Daoy (cell line): ENCODE results near the gene LZTR1. TPM values are rescaled to one million over a fixed set of nuclear protein-coding genes. Genes with fewer than 3 reads are reported as not detected.

ENCODE experiments used
- DNase-seq: peaks from one replicate; pipeline ENCODE4 v3.0.0-alpha.2; 2015; ENCODE audit warnings: low read depth
- total RNA-seq: library from RNA; depleted of rRNA; stranded (reverse); fragments of >200 nt; shearing (Covaris generic); gene quantifications from 2 replicates; pipeline ENCODE4 v1.2.3, GENCODE V29; 2014

LZTR1 gene
- total RNA-seq, 1 experiment from 2014 or later: 22.9 TPM

DNA sequence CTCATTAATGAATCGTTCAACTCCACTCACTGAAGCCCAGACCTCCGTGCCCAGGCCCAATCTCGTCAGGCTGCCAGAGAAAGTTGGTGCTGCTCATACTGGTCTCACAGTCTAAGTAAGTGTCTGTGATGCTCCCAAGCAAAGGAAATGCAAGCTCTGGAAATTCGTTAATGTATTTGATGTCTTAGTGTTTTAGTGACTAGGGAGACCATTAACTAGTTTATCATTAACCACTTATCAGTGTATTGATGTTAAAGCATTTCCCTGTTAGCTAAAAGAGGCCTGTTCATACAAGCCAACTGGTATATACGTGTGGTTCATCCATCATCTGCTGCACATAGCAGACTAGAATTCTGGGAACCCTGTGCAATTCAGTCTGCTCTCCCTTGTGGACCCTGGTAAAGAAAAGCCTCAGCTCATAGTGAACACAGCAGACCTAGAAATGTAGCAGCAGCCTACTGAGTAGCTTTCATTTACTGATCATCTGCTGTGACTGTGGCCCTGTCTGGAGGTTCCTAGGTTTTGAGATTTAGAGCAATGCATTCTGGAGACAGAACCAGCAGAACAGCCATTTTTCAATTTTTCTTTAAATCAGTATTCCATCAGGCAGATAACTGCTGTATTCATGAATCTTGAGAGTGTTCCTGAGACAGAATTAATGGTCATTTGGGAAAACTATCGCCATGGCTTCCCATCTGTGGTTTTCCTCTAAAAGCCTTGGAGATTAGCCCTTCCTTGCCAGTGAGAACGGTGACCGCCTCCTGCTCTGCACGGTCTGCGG lies 30.8 kb upstream of the LZTR1 start:
- no peak for DNase-seq

- no peak for DNase-seq
These were observed 30.1 kb upstream of the LZTR1 start for GRCh38 chr22:20951932-20952380.

DNA sequence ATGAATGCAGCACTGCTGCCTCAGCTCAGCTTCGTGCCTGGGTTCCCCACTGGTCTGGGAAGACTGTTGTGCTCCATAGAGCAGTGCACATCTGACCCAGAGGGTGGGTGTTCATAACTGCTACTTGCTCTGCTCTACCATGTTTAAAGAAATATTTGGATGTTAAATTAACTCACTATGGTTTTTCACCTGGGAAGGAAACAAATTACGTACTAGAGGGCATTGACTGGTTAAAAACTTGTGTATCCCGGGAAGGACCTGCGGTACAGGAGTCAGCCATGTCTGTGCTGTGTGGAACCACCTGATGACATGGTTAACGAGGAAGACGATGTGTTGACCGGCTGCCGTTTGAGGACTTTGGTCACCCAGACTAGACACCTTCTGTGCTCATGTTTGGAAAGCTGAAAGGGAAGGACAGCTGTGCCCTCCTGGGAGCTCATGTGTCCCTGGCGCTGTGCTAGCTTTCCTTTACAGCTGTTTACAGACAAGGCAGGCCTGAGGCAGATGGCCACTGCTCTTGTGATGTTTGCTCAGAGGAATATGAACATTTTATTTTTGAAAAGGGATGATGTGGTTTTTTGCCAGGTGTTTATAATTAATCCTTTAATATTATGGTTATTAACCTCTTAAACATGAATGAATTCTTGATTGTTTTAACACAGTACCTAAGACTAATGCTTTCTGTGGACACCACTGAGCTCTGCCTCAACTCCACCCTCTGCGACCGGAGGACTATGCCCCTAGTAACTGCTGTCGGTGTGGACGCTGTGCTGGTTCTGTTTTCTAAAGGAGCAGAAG lies 29.4 kb upstream of the LZTR1 start:
- DNase-seq: no peak

DNA sequence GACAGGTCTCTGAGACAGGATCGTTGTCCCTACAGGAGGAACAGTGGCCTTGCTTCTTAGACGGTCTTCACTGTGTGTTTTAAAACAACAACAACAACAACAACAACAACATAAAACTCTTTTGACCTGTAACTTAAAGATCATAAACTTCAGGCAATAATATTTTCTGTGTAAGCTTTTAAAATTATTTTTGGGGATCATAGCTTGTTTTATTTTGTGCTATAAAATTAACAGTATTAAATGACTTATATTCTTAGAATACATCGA lies 28.8 kb upstream of the LZTR1 start:
- DNase-seq: no peak

GRCh38 chr22:20953668-20954500 lies 28.2 kb upstream of the LZTR1 start:
- DNase-seq: no peak

- no peak for DNase-seq
These were observed 26.5 kb upstream of the LZTR1 start for GRCh38 chr22:20955548-20955947.

GRCh38 chr22:20956258-20957101 lies 25.6 kb upstream of the LZTR1 start:
- peak; percentile 41 for DNase-seq

DNA sequence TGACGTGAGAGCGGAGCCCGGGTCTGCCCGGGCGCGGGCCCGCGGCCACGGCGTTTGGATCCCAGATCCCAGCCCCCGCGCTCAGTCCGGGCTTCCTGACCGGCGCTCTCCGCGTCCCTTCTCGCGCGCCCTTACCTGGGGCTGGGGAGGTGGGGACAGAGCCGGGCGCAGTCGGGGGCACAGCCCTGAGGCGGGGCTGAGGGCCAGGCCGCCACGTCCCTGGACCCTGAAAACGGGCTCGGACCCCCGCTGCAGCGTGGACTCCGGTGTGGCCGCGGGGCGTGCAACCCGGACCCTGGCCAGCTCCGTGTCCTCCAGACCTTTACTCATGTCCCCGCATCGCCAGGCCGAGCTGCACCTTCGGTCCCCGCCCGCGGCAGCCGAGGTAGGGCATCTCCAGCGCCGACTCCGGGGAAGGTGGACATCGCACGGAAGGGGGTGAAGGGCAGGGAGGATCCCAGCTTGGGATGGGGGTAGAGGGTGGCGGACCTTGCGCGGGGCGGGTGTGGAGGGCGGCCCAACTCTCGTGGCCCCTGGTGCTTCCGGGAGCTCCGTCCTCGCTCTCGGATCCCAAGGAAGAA lies 24.9 kb upstream of the LZTR1 start:
- no peak for DNase-seq

- DNase-seq: no peak
These were observed 24.2 kb upstream of the LZTR1 start for GRCh38 chr22:20957683-20958431.

DNA sequence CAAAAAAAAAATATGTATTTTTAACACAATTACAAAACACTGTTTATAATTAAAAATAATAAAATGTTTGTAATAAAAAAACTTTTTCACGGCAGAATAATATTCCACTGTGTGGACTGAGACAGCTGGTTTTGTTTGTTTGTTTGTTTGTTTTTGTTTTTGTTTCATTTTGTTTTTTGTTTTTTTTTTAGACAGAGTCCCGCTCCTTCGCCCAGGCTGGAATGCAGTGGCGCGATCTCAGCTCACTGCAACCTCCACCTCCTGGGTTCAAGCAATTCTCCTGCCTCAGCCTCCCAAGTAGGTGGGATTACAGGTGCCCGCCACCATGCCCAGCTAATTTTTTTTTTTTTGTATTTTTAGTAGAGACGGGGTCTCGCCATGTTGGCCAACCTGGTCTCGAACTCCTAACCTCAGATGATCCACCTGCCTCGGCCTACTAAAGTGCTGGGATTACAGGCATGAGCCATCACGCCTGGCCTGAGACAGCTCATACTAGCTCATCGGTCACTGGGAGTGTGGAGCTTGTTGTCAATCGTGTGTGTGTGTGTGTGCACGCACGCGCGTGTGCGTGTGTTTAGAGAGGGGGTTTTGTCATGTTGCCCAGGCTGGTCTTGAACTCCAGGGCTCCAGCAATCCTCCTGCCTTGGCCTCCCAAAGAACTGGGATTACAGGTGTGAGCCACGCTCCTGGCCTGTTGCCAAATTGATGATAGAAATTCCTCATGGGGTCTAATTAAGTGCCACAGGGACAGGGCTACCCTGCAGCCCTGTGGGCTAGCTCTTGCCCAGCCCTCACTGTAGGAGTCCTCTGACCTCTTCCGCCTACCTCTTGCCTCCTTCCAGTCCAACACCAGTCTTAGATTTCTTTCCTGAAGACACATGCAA lies 22.3 kb upstream of the LZTR1 start:
- DNase-seq: no peak

GRCh38 chr22:20960609-20961008 lies 21.5 kb upstream of the LZTR1 start:
- DNase-seq: no peak

DNA sequence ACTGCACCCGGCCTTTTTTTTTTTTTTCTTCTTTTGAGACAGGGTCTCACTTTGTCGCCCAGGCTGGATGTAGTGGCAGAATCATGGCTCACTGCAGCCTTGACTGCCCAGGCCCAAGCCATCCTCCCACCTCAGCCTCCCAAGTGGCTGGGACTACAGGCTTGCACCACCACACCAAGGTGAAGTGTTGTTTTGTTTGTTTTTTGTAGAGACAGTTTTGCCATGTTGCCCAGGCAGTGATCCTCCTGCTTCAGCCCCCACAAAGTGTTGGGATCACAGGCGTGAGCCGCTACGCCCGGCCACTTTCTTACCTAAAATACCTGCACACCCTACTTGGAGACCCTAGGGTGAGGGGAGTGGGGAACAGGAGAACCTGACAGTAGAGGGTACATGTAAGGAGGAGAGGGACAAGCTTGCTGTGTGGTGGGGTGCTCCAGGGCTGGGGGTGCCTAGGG lies 19.6 kb upstream of the LZTR1 start:
- no peak for DNase-seq

DNA sequence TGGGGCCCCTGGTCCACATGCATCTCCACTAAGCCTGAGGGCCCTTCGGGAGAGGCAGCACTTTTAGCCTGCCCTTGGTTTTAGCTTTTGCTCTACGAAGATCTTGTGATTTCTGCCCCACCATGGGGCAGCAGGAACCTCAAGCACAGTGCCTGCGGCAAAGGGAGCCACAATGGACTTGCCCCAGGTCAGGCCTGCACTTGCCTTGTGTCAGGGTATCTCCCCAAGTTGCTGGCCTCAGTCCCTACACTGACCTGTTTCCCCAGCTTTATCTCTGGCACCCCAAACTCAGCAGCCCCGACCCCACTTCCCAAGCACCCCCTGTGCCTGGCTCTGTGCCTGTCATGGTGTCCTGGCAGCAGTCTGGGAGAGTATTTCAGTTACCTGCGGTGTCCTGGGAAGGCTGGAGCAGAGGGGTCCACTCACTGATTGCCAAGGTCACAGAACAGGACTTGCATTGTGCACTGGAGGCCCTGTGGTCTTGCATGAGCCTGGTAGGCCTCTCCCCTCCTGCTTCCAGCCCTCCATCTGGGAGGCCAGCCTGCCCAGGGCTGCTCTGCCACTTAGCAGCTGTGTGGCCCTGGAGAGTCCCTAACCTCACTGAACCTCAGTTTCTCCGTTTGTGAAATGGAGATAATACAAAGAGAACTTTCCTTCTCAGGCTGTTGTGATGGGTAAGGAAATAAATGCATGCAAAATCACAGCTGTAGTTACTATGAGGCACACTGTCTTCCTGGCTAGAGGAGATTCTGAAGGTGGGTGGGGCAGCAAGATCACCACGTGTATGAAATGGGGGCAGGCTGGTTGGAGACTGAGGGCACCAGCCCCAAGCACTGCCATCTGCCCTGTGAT lies 18.7 kb upstream of the LZTR1 start:
- DNase-seq: no peak

DNA sequence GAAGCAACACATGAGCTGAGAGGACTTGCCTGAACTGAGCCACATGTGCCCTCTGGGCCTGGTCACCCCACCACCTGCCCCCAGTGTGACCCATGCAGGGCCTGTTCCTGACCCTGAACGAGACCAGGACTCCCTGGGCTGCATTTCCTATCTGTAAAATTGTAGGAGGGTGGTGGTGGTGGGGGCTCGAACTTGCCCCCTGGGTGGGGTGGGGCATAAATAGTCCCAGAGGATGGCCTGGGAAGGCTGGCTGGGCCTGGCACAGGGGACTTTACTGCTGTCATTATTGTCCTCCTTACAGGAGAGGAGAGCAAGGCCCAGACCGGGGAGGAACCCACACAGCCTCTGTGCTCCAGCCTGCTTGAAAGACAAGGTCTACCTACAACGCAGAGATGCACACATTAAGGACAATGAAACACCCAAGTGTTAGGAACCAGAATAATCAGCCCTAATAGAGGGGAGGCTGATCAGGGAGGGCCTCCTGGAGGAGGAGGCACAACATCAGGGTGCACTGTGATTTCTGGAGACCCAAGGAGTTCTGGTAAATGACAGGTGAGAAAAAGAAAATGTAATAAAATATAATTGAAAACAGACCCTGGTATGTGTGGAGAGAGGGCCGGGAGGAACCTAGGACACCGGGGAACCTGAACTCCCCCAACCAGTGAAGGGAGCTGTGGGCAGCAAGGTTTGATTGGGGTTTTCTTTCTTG lies 17.9 kb upstream of the LZTR1 start:
- no peak for DNase-seq

DNA sequence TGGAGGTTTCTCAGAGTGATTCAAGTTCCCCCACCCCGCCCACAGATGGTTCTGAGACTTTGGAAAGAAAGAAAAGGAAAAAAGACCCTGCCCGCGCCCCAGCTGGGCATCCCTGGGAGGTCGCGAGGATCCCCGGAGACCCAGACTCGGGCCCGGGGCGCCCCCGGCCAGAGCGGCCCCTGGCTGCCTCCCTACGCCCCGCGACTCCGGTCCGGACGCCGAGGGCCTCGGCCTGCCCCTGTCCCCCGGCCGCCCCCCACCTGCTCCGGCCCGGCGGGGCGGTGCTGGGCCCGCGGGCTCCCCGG lies 17.3 kb upstream of the LZTR1 start:
- no peak for DNase-seq

- DNase-seq: no peak
These were observed 16.8 kb upstream of the LZTR1 start for GRCh38 chr22:20965104-20965887.
